Measurements from ENCODE around the gene TRAF5.
A peak's percentile ranks its signal among the peaks of the same experiment; 100 is the strongest.
"Not testable (repeated sequence)": the region's sequence is repeated elsewhere in the genome, so short reads cannot be mapped to it uniquely, and the experiment has no call there.

The TRAF5 gene

GRCh38 chr1:211381481-211382181, 55.0 kb downstream of the TRAF5 start:
- DNase-seq, result no peak

GRCh38 chr1:211382182-211382713, 55.6 kb downstream of the TRAF5 start:
- DNase-seq, result no peak

- peak; percentile 92 for DNase-seq
These were observed 56.3 kb downstream of the TRAF5 start for GRCh38 chr1:211382714-211383480.

- DNase-seq, result no peak
These were observed 57.9 kb downstream of the TRAF5 start for GRCh38 chr1:211384524-211384923.

GRCh38 chr1:211386921-211387320, 60.3 kb downstream of the TRAF5 start:
- no peak for DNase-seq

- DNase-seq, result not testable (repeated sequence)
These were observed 64.2 kb downstream of the TRAF5 start for GRCh38 chr1:211390829-211391228.

GRCh38 chr1:211393203-211393602, 66.6 kb downstream of the TRAF5 start:
- no peak for DNase-seq

- not testable (repeated sequence) for DNase-seq
These were observed 71.8 kb downstream of the TRAF5 start for GRCh38 chr1:211398266-211398930.

- not testable (repeated sequence) for DNase-seq
These were observed 73.3 kb downstream of the TRAF5 start for GRCh38 chr1:211399851-211400393.

- DNase-seq, result not testable (repeated sequence)
These were observed 75.1 kb downstream of the TRAF5 start for GRCh38 chr1:211401751-211402150.

- not testable (repeated sequence) for DNase-seq
These were observed 79.5 kb downstream of the TRAF5 start for GRCh38 chr1:211406086-211406485.

- not testable (repeated sequence) for DNase-seq
These were observed 81.1 kb downstream of the TRAF5 start for GRCh38 chr1:211407749-211408148.

GRCh38 chr1:211411639-211412038, 85.0 kb downstream of the TRAF5 start:
- no peak for DNase-seq

- DNase-seq, result no peak
These were observed 89.1 kb downstream of the TRAF5 start for GRCh38 chr1:211415700-211416099.

GRCh38 chr1:211416246-211416627, 89.6 kb downstream of the TRAF5 start:
- DNase-seq, result peak; percentile 48

GRCh38 chr1:211416628-211417323, 90.1 kb downstream of the TRAF5 start:
- DNase-seq, result peak; percentile 64

GRCh38 chr1:211420389-211420788, 93.8 kb downstream of the TRAF5 start:
- DNase-seq, result no peak

GRCh38 chr1:211420845-211421454, 94.3 kb downstream of the TRAF5 start:
- DNase-seq, result no peak

GRCh38 chr1:211424018-211424417, 97.4 kb downstream of the TRAF5 start:
- DNase-seq, result no peak

Data from activated CD4-positive, CD25-positive, alpha-beta regulatory T cell treated with anti-CD3 and anti-CD28 coated beads, Interleukin-2, amount 50 U/mL, for 72 hours (primary cell).